A673 (cell line): ENCODE measurements around the gene TMEM242. TPM values are rescaled to one million over a fixed set of nuclear protein-coding genes. Genes with fewer than 3 reads are reported as not detected.
A peak's percentile ranks its signal among the peaks of the same experiment; 100 is the strongest.

Experiments used
- Bru-seq: library from RNA; stranded (reverse); fragments of 400-500 nt; gene quantifications from one replicate; lab custom pipeline; 2021; lab: Mats Ljungman, UMichigan
- BruChase-seq, 2 experiments: library from RNA; stranded (reverse); fragments of 400-500 nt; gene quantifications; one replicate each; lab custom pipeline; 2021; lab: Mats Ljungman, UMichigan
- BruUV-seq: library from RNA; stranded (reverse); fragments of 400-500 nt; replicated peaks from 2 replicates; lab custom pipeline; 2021; lab: Mats Ljungman, UMichigan
- CTCF ChIA-PET: fragments of 300-600 bp; sonication (Branson Sonifier 250); formaldehyde crosslinking; loops from one replicate; lab custom pipeline; 2022; ENCODE audit warnings: antibody characterized with exemption; lab: Charles Lee
- POLR2A ChIA-PET: fragments of 300-600 bp; sonication (Branson Sonifier 250); formaldehyde crosslinking; loops from one replicate; lab custom pipeline; 2022; ENCODE audit warnings: antibody characterized with exemption; ENCODE audit not compliant: low non-redundant PET; lab: Charles Lee
- DNase-seq: peaks from one replicate; pipeline ENCODE4 v3.0.0-alpha.2; 2015; ENCODE audit warnings: low spot score
- H3K27ac ChIP-seq: fragments of 200-600 bp; sonication (generic); 2 replicates; pipeline ENCODE4 v1.5.1; 2016; ENCODE audit warnings: mixed run types, low read depth, mild to moderate bottlenecking, mixed read lengths, antibody characterized with exemption, low read length; ENCODE audit not compliant: poor library complexity, severe bottlenecking
- H3K27me3 ChIP-seq: fragments of 200-600 bp; sonication (generic); replicated peaks from 2 replicates; pipeline ENCODE4 v1.6.1; 2017; ENCODE audit warnings: mixed run types, low read depth, mild to moderate bottlenecking, mixed read lengths, antibody characterized with exemption, low read length; ENCODE audit not compliant: insufficient read depth, poor library complexity
- H3K36me3 ChIP-seq: fragments of 200-600 bp; sonication (generic); 2 replicates; pipeline ENCODE4 v1.6.1; 2016; ENCODE audit warnings: mixed run types, mild to moderate bottlenecking, mixed read lengths, antibody characterized with exemption, low read length; ENCODE audit not compliant: insufficient read depth, poor library complexity, severe bottlenecking
- H3K4me1 ChIP-seq: fragments of 200-600 bp; sonication (generic); 2 replicates; pipeline ENCODE4 v1.6.1; 2017; ENCODE audit warnings: mixed run types, mild to moderate bottlenecking, mixed read lengths, antibody characterized with exemption, low read length; ENCODE audit not compliant: insufficient read depth, poor library complexity, severe bottlenecking
- H3K4me3 ChIP-seq: fragments of 200-600 bp; sonication (generic); 2 replicates; pipeline ENCODE4 v1.5.1; 2016; ENCODE audit warnings: low read depth, mixed run types, mild to moderate bottlenecking, mixed read lengths, low read length; ENCODE audit not compliant: poor library complexity, severe bottlenecking
- H3K9me3 ChIP-seq: fragments of 200-600 bp; sonication (generic); 2 replicates; pipeline ENCODE4 v1.6.1; 2016; ENCODE audit warnings: mixed run types, low read depth, mild to moderate bottlenecking, mixed read lengths, antibody characterized with exemption, low read length; ENCODE audit not compliant: poor library complexity, severe bottlenecking
- EZH2 ChIP-seq: fragments of 200-600 bp; sonication (generic); IDR thresholded peaks from 2 replicates; pipeline ENCODE4 v1.6.1; 2017; ENCODE audit warnings: borderline replicate concordance, low read depth, mild to moderate bottlenecking, mixed read lengths, antibody characterized with exemption, low read length; ENCODE audit not compliant: poor library complexity, severe bottlenecking
- intact Hi-C: fragments of 100-400 bp; cut with micrococcal nuclease; formaldehyde crosslinking; loops from one replicate; pipeline ENCODE4 v1.10.0; 2022; ENCODE audit not compliant: unreplicated experiment
- long read RNA-seq: library from polyadenylated mRNA; stranded (forward); transcript quantifications from one replicate; pipeline ENCODE4 v2.0.0, GENCODE V29; 2022
- total RNA-seq: library from RNA; stranded (reverse); gene quantifications from 2 replicates; pipeline ENCODE4 v1.2.3, GENCODE V29; 2021
- TF ChIP-seq, protein P1 (sequence below): fragments of 300-800, 200-600 bp; sonication (generic); conservative IDR thresholded peaks from 2 replicates; pipeline ENCODE4 v1.5.1; 2017; ENCODE audit warnings: low read depth, mild to moderate bottlenecking, antibody characterized with exemption, low read length, moderate library complexity, mixed read lengths

The TMEM242 gene
- total RNA-seq, result 13.2 and 13.5 TPM in 2 replicates
- percentile 73 among the genes with signal in this experiment for Bru-seq, nascent RNA
- BruChase-seq, experiment 1, labeled RNA remaining after a 2-hour chase, result percentile 67 among the genes with signal in this experiment
- BruChase-seq, experiment 2, labeled RNA remaining after a 6-hour chase, result percentile 71 among the genes with signal in this experiment
- long read RNA-seq, full-length matches to known transcripts, result 53 of 70 reads
- long read RNA-seq, partial matches to known transcripts, result 2 of 70 reads
- long read RNA-seq, other reads (novel, unspliced or antisense), result 15 of 70 reads

DNA sequence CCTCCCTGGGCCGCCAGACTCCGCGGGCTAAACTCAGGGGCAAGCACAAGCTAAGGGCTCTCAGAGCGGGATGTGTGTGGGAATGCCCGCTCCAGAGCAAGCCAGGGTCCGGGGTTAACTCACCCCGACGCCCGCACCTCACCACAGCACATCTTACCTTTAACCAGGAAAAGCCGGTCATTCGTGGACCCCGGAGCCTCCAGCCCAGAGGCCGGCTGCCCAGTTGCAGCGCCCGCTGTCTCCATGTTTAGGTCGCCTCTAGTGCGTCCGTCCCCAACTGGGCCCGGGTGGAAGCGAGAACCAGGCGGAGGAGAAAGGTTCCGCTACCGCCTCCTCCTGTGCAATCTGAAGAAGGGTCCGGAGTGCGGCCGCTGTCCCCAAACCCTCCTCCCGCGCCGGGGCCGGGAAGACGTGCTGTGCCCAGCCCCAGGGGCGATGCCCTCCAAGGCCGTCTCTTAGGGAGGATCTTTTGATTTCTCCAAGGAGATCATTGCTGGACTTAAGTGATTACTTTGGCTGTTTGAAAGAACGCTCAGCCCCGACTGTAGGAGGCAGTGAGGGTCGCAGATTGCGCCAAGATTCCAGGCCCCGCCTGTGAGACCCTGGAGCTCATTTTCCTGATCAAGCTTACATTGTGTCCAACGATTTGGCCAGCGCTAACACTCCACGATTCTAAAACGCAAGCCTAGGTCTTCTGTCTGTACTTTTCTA lies at the start of gene TMEM242:
Gene TMEM242, minus strand, starts transcription at position 265 of the 711 bp plus-strand sequence. Its CDS starts 20 bp downstream, at position 245.
- ChIA-PET CTCF (interaction anchor here (0.5 to 1.1 kb wide), 2 partner anchors 9 to 341 kb away, joined by 3 to 6 read pairs; no protein-coding TSS in a partner anchor), POLR2A (interaction anchor here (0.6 kb wide), 1 partner anchor 214 kb away, joined by 3 read pairs; no protein-coding TSS in a partner anchor)
- peak; percentile 95 for DNase-seq
- Histone ChIP-seq H3K9me3 (no peaks in the 10 kb centered on the region), H3K27me3 (no peaks in the 10 kb centered on the region), H3K36me3 (no peaks in the 10 kb centered on the region), H3K4me1 (peaks cover 9% of the 10 kb centered on the region), H3K27ac (peak within 1 kb of the TSS; percentile 79), H3K4me3 (peak within 1 kb of the TSS; percentile 73)
- intact Hi-C loops, result loop anchor here (2.0 kb wide), 1 partner anchor 57 kb away; the partner anchor contains the start of gene ZDHHC14
- TF ChIP-seq EZH2, result no peak
- TF ChIP-seq, protein P1, sequence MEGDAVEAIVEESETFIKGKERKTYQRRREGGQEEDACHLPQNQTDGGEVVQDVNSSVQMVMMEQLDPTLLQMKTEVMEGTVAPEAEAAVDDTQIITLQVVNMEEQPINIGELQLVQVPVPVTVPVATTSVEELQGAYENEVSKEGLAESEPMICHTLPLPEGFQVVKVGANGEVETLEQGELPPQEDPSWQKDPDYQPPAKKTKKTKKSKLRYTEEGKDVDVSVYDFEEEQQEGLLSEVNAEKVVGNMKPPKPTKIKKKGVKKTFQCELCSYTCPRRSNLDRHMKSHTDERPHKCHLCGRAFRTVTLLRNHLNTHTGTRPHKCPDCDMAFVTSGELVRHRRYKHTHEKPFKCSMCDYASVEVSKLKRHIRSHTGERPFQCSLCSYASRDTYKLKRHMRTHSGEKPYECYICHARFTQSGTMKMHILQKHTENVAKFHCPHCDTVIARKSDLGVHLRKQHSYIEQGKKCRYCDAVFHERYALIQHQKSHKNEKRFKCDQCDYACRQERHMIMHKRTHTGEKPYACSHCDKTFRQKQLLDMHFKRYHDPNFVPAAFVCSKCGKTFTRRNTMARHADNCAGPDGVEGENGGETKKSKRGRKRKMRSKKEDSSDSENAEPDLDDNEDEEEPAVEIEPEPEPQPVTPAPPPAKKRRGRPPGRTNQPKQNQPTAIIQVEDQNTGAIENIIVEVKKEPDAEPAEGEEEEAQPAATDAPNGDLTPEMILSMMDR, result peak; percentile 38; the same call in 1 of the 2 replicates
- BruUV-seq, result no TSS peak

DNA sequence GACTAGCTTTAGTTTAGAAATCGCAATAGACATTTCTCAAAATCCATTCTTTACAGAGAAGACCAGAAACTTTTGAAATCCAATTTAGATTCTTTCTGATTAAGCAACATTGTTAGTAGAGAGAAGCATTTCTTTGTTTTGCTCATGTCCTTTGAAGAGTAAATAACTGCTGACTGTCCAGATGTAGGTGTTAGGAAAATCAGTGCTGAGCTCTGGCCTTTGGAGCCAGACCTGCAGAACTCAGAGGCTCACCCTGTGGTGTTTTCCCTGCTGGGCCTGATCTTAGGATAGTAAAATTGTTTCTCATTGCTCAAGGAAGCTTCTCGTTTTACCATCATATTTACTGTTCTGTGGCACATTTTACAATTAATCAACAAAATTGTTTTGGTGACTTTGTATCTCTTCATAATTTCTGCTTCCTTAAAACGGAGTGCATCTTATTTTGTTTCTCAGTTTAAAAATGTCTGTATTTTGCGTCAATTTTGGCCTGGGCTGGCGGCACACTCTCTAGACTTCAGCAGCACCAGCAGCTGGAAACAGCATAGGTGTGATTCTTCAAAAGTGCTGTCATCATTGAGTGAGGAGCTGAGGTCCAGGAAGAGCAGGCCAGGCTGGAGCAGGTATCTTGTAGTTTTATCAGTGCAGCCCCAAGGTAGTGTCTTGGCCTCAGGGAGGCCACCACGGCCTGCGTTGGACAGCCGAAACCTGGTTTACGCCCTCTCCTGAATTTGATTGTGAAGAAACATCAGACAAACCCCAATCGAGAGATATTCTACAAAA lies 49.4 kb upstream of the TMEM242 start:
- TF ChIP-seq, protein P1, result no peak
- TF ChIP-seq EZH2, result no peak
- no peaks in the 10 kb centered on the region for H3K9me3 ChIP-seq
- H3K4me1 ChIP-seq, result no peaks in the 10 kb centered on the region
- ChIA-PET CTCF (no interaction called here), POLR2A (no interaction called here)
- DNase-seq, result no peak
- intact Hi-C loops, result no loop called here
- BruUV-seq, result no TSS peak
- no peaks in the 10 kb centered on the region for H3K36me3 ChIP-seq
- H3K4me3 ChIP-seq, result no peak overlapping the region
- H3K27me3 ChIP-seq, result no peaks in the 10 kb centered on the region
- H3K27ac ChIP-seq, result no peak overlapping the region

DNA sequence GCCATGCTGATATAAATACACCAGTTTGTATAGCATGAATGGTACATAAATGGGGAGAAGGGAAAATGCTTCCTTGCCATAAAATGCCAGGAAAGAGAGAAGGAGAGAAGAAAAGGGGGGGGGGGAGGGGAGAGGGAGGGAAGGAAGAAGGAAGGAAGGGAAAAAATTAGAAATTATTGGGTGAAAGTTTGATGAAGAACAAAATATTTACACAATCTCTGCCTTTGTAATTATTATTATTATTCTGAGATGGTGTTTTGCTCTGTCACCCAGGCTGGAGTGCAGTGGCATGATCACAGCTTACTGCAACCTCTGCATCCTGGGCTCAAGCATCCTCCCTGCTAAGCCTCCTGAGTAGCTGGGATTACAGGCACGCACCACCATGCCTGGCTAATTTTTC lies 47.4 kb upstream of the TMEM242 start:
- intact Hi-C loops, result no loop called here
- POLR2A ChIA-PET, result no interaction called here
- CTCF ChIA-PET, result no interaction called here

More for the DNA sequence above, 47.4 kb upstream of the TMEM242 start:
- Histone ChIP-seq H3K27ac (no peak overlapping the region), H3K4me3 (no peak overlapping the region), H3K4me1 (no peaks in the 10 kb centered on the region), H3K9me3 (no peaks in the 10 kb centered on the region), H3K36me3 (no peaks in the 10 kb centered on the region), H3K27me3 (no peaks in the 10 kb centered on the region)
- TF ChIP-seq, protein P1, result no peak
- no peak for TF ChIP-seq EZH2
- no peak for DNase-seq
- no TSS peak for BruUV-seq
